Uterus (tissue), 2 donors: ENCODE results near the gene CPLANE2.
A peak's percentile ranks its signal among the peaks of the same experiment; 100 is the strongest.

Source experiments
- POLR2A ChIP-seq, 2 donors: fragments of 450-650 bp; IDR thresholded peaks; one replicate each; pipeline ENCODE4 v1.6.1; 2016; ENCODE audit warnings: antibody characterized with exemption in 2 of 2, mild to moderate bottlenecking in 1 of 2, moderate library complexity in 1 of 2
- TF ChIP-seq, protein P1 (sequence below), 4 experiments: fragments of 200-600 bp in 2 of 4; fragments of 450-650 bp in 2 of 4; sonication (generic) in 2 of 4; IDR thresholded peaks; one replicate each; pipeline ENCODE4 v1.5.1; 2016 to 2019; ENCODE audit warnings: antibody characterized with exemption in 4 of 4, mild to moderate bottlenecking in 2 of 4, moderate library complexity in 1 of 4

- TF ChIP-seq, protein P1, sequence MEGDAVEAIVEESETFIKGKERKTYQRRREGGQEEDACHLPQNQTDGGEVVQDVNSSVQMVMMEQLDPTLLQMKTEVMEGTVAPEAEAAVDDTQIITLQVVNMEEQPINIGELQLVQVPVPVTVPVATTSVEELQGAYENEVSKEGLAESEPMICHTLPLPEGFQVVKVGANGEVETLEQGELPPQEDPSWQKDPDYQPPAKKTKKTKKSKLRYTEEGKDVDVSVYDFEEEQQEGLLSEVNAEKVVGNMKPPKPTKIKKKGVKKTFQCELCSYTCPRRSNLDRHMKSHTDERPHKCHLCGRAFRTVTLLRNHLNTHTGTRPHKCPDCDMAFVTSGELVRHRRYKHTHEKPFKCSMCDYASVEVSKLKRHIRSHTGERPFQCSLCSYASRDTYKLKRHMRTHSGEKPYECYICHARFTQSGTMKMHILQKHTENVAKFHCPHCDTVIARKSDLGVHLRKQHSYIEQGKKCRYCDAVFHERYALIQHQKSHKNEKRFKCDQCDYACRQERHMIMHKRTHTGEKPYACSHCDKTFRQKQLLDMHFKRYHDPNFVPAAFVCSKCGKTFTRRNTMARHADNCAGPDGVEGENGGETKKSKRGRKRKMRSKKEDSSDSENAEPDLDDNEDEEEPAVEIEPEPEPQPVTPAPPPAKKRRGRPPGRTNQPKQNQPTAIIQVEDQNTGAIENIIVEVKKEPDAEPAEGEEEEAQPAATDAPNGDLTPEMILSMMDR (IDR thresholded peaks at IDR 0.05), result peak; percentile 84 to 93 (median 90)
- peak in 1 of 2 donors; percentile 14 for TF ChIP-seq POLR2A (IDR thresholded peaks at IDR 0.05)
Observed at GRCh38 chr1:16243936-16244649, 7.1 kb upstream of the CPLANE2 start.
